ENCODE measurements around the gene RNF166. TPM values are rescaled to one million over a fixed set of nuclear protein-coding genes. Genes with fewer than 3 reads are reported as not detected.

RNF166 gene
- total RNA-seq, 1 experiment from 2014 or later, result 26.5 TPM

- H2AK5ac ChIP-seq (ENCODE audit: insufficient read length, low read length), result no peak overlapping the region
- no peak overlapping the region for H3K23ac ChIP-seq (ENCODE audit: insufficient read length, low read depth, low read length)
- no peak overlapping the region for H2AFZ ChIP-seq (ENCODE audit: low read length)
- WGBS (ENCODE audit: extremely low coverage, insufficient read length, low lambda C conversion rate), result no CpG with 5 or more reads among the region's 25 CpGs
- no peak overlapping the region for H2BK5ac ChIP-seq (ENCODE audit: insufficient read length, low read length)
- no peak overlapping the region for H2BK20ac ChIP-seq (ENCODE audit: low read depth, low read length, poor library complexity, severe bottlenecking)
- H3K9me3 Mint-ChIP-seq, result no peaks in the 10 kb centered on the region; a peak in 1 of 5 replicates
- H3K79me2 ChIP-seq (ENCODE audit: insufficient read depth, low read length), result no peaks in the 10 kb centered on the region
- no peaks in the 10 kb centered on the region for H3K4me1 ChIP-seq (ENCODE audit: insufficient read depth, low read length)
- no peak overlapping the region for H3K27ac ChIP-seq (ENCODE audit: insufficient read length, low read depth, low read length)
- H3K27me3 Mint-ChIP-seq (ENCODE audit: low read depth), result no peaks in the 10 kb centered on the region
- H2BK15ac ChIP-seq (ENCODE audit: low read depth, low read length), result no peak overlapping the region
- DNase-seq, result no peak
- H4K8ac ChIP-seq (replicated peaks; ENCODE audit: insufficient read length, low read depth, low read length), result no peak overlapping the region
- H3K18ac ChIP-seq (ENCODE audit: insufficient read length, low read depth, low read length), result no peak overlapping the region
- no peak overlapping the region for H3K56ac ChIP-seq (ENCODE audit: insufficient read length, low read depth, low read length)
- no peak for TF ChIP-seq CTCF (conservative IDR thresholded peaks at IDR 0.05)
- H2BK120ac ChIP-seq (ENCODE audit: low read depth, low read length, poor library complexity, severe bottlenecking), result no peak overlapping the region
- no peak overlapping the region; the same call in 1 of the 2 replicates for H3K14ac ChIP-seq (ENCODE audit: insufficient read depth, low read length)
- H4K5ac ChIP-seq (ENCODE audit: insufficient read length, low read depth, low read length), result no peak overlapping the region
- no peak overlapping the region for H3K4ac ChIP-seq (ENCODE audit: low read depth, low read length)
- no peak overlapping the region for H2BK12ac ChIP-seq (ENCODE audit: insufficient read length, low read depth, low read length)
- H3K36me3 Mint-ChIP-seq (ENCODE audit: insufficient read depth in 1 of 3, low read depth in 3 of 3), result peaks cover 4 to 15% (median 15%) of the 10 kb centered on the region in 3 experiments; a peak in 5 of 7 replicates
- no peaks in the 10 kb centered on the region for H3K9me3 ChIP-seq (ENCODE audit: control insufficient read depth, low read depth, low read length)
- no peaks in the 10 kb centered on the region for H3K79me1 ChIP-seq (ENCODE audit: insufficient read depth, low read depth, low read length, poor library complexity, severe bottlenecking)
- no peaks in the 10 kb centered on the region for H4K20me1 ChIP-seq (ENCODE audit: control insufficient read depth, insufficient read depth, insufficient read length)
- H3K23me2 ChIP-seq (ENCODE audit: insufficient read length, low read depth, low read length, poor library complexity, severe bottlenecking), result no peaks in the 10 kb centered on the region
- H3K4me2 ChIP-seq (ENCODE audit: insufficient read depth, insufficient read length, low read length), result no peak overlapping the region
- H3K4me3 Mint-ChIP-seq, result no peak overlapping the region
- H4K91ac ChIP-seq (ENCODE audit: insufficient read length, low read depth, low read length), result no peak overlapping the region
- no peak overlapping the region for H3T11ph ChIP-seq (ENCODE audit: low read length)
- no peak overlapping the region for H3K9ac ChIP-seq (ENCODE audit: extremely low read depth, insufficient read length, low read length)
- no peaks in the 10 kb centered on the region for H3K27me3 ChIP-seq (ENCODE audit: insufficient read depth, low read length)
- peaks cover 2 to 8% of the 10 kb centered on the region in 2 experiments for H3K4me1 Mint-ChIP-seq
- H3K27ac Mint-ChIP-seq, result 0 out of 7 replicates have a peak overlapping the region, but pooled peaks of 2 of the 3 experiments have one; percentile 61 to 62
These were observed 6.3 kb upstream of the RNF166 start for GRCh38 chr16:88712362-88712979.

Data from H9 (cell line).